Measurements from ENCODE around the gene CLDN5. TPM values are rescaled to one million over a fixed set of nuclear protein-coding genes. Genes with fewer than 3 reads are reported as not detected.
A peak's percentile ranks its signal among the peaks of the same experiment; 100 is the strongest.

CLDN5 gene
- total and polyA plus RNA-seq, 4 donors, result 157 to 548 (median 364) TPM

- Histone ChIP-seq H3K4me1 (ENCODE audit: control insufficient read depth in 5 of 5, insufficient read depth in 5 of 5, low read length in 5 of 5) (peaks cover 0 to 3% (median 0%) of the 10 kb centered on the region in 5 donors), H3K27ac (ENCODE audit: low read depth in 1 of 2, low read length in 1 of 2) (no peak overlapping the region), H3K9ac (ENCODE audit: insufficient read depth in 1 of 2, low read length in 2 of 2) (no peak overlapping the region), H3K27me3 (ENCODE audit: control insufficient read depth in 3 of 3, insufficient read depth in 3 of 3, low read length in 2 of 3) (no peaks in the 10 kb centered on the region), H3K4me3 (no peak overlapping the region), H3K9me3 (ENCODE audit: control insufficient read depth in 4 of 4, insufficient read depth in 3 of 4, low read length in 3 of 4) (no peaks in the 10 kb centered on the region), H3K36me3 (ENCODE audit: control insufficient read depth in 4 of 4, insufficient read depth in 4 of 4, low read length in 4 of 4) (no peaks in the 10 kb centered on the region)
- DNase-seq (peak in 2 of 3 donors; percentile 13 to 44), ATAC-seq (ENCODE audit: insufficient read depth, low FRiP score) (no peak)
- WGBS, 2 donors, result 68 to 72% methylated on average over 5 of the region's 5 CpGs
- TF ChIP-seq CTCF (IDR thresholded peaks at IDR 0.05; ENCODE audit: control extremely low read depth, extremely low read depth), result peak; percentile 6
These were observed 28.5 kb downstream of the CLDN5 start for GRCh38 chr22:19495562-19496323.

- 94 to 98% methylated on average over 6 of the region's 6 CpGs for WGBS, 2 donors
- no peaks in the 10 kb centered on the region for H3K9me3 ChIP-seq (ENCODE audit: control insufficient read depth in 4 of 4, insufficient read depth in 3 of 4, low read length in 3 of 4)
These were observed 29.5 kb downstream of the CLDN5 start for GRCh38 chr22:19494676-19495173.

GRCh38 chr22:19494001-19494560, 30.1 kb downstream of the CLDN5 start:
- DNase-seq (no peak), ATAC-seq (ENCODE audit: insufficient read depth, low FRiP score) (no peak)
- no peak for TF ChIP-seq CTCF (IDR thresholded peaks at IDR 0.05; ENCODE audit: control extremely low read depth, extremely low read depth)
- no peak overlapping the region for H3K9ac ChIP-seq (ENCODE audit: insufficient read depth in 1 of 2, low read length in 2 of 2)
- WGBS, 2 donors, result 98 to 99% methylated on average over 8 of the region's 8 CpGs
- H3K4me1 ChIP-seq (ENCODE audit: control insufficient read depth in 5 of 5, insufficient read depth in 5 of 5, low read length in 5 of 5), result peaks cover 0 to 3% (median 0%) of the 10 kb centered on the region in 5 donors
- H3K9me3 ChIP-seq (ENCODE audit: control insufficient read depth in 4 of 4, insufficient read depth in 3 of 4, low read length in 3 of 4), result no peaks in the 10 kb centered on the region
- H3K27me3 ChIP-seq (ENCODE audit: control insufficient read depth in 3 of 3, insufficient read depth in 3 of 3, low read length in 2 of 3), result no peaks in the 10 kb centered on the region
- no peak overlapping the region for H3K27ac ChIP-seq (ENCODE audit: low read depth in 1 of 2, low read length in 1 of 2)
- no peak overlapping the region for H3K4me3 ChIP-seq
- H3K36me3 ChIP-seq (ENCODE audit: control insufficient read depth in 4 of 4, insufficient read depth in 4 of 4, low read length in 4 of 4), result no peaks in the 10 kb centered on the region

More at GRCh38 chr22:19494676-19495173, 29.5 kb downstream of the CLDN5 start:
- peaks cover 0 to 3% (median 0%) of the 10 kb centered on the region in 5 donors for H3K4me1 ChIP-seq (ENCODE audit: control insufficient read depth in 5 of 5, insufficient read depth in 5 of 5, low read length in 5 of 5)
- no peak for DNase-seq
- no peak overlapping the region for H3K9ac ChIP-seq (ENCODE audit: insufficient read depth in 1 of 2, low read length in 2 of 2)
- H3K27me3 ChIP-seq (ENCODE audit: control insufficient read depth in 3 of 3, insufficient read depth in 3 of 3, low read length in 2 of 3), result no peaks in the 10 kb centered on the region
- ATAC-seq (ENCODE audit: insufficient read depth, low FRiP score), result no peak
- no peak for TF ChIP-seq CTCF (IDR thresholded peaks at IDR 0.05; ENCODE audit: control extremely low read depth, extremely low read depth)
- no peak overlapping the region for H3K27ac ChIP-seq (ENCODE audit: low read depth in 1 of 2, low read length in 1 of 2)
- H3K36me3 ChIP-seq (ENCODE audit: control insufficient read depth in 4 of 4, insufficient read depth in 4 of 4, low read length in 4 of 4), result no peaks in the 10 kb centered on the region
- H3K4me3 ChIP-seq, result no peak overlapping the region
